Gastrocnemius medialis (tissue), 4 donors: ENCODE data around the gene VDAC1. TPM values are rescaled to one million over a fixed set of nuclear protein-coding genes. Genes with fewer than 3 reads are reported as not detected.

Source experiments
- ATAC-seq, 2 donors: fragments of 150-250 bp; one replicate each; pipeline ENCODE4 v1.9.1; 2016
- DNase-seq, 2 donors: peaks; one replicate each; pipeline ENCODE4 v3.0.0-alpha.2; 2019
- H3K27ac ChIP-seq, 4 donors: fragments of 200-600 bp; sonication (generic); 1 replicate in 1 of 4; 2 replicates in 3 of 4; pipeline ENCODE4 v1.5.1; 2016 to 2018; ENCODE audit warnings: mild to moderate bottlenecking in 2 of 4, moderate library complexity in 1 of 4
- H3K27me3 ChIP-seq, 3 donors: fragments of 200-600 bp; sonication (generic) in 2 of 3; 1 replicate in 1 of 3; 2 replicates in 2 of 3; pipeline versions ENCODE4 v1.5.1 to v1.6.0; 2016 to 2019; ENCODE audit warnings: mild to moderate bottlenecking in 1 of 3, moderate library complexity in 1 of 3
- H3K36me3 ChIP-seq, 2 donors: fragments of 200-600 bp; sonication (generic) in 1 of 2; one replicate each; pipeline ENCODE4 v1.5.1; 2017 to 2018
- H3K4me1 ChIP-seq, 2 donors: fragments of 200-600 bp; sonication (generic) in 1 of 2; one replicate each; pipeline ENCODE4 v1.5.1; 2016 to 2017; ENCODE audit warnings: mild to moderate bottlenecking in 2 of 2
- H3K4me3 ChIP-seq, 4 donors: fragments of 200-600 bp; sonication (generic) in 3 of 4; 1 replicate in 1 of 4; 2 replicates in 3 of 4; pipeline ENCODE4 v1.5.1; 2016 to 2019; ENCODE audit warnings: mild to moderate bottlenecking in 2 of 4
- H3K9me3 ChIP-seq, 3 donors: fragments of 200-600 bp; sonication (generic) in 2 of 3; 1 replicate in 1 of 3; 2 replicates in 2 of 3; pipeline ENCODE4 v1.5.1; 2016 to 2019
- POLR2A ChIP-seq, 2 donors: fragments of 450-650 bp; IDR thresholded peaks; one replicate each; pipeline ENCODE4 v1.6.1; 2017; ENCODE audit warnings: antibody characterized with exemption in 2 of 2, mild to moderate bottlenecking in 2 of 2, moderate library complexity in 2 of 2
- in situ Hi-C, 4 donors: fragments of 200-750 bp; cut with MboI; loops; one replicate each; pipeline versions ENCODE4 v1.15.0 to v1.8.0; 2017; ENCODE audit warnings: low sequenced_read_pairs in 4 of 4
- intact Hi-C: fragments of 100-400 bp; cut with DNase I; formaldehyde crosslinking; loops from one replicate; pipeline ENCODE4 v1.15.1; 2023; ENCODE audit warnings: low total_unique reads
- total RNA-seq, 4 donors: library from RNA; depleted of rRNA; stranded (reverse); fragments of >200 nt; gene quantifications; one replicate each; pipeline versions ENCODE4 v1.1.0 to v1.2.3, GENCODE V29; 2016
- TF ChIP-seq, protein P1 (sequence below), 5 experiments: fragments of 450-650 bp in 3 of 5; fragments of 200-600 bp in 2 of 5; sonication (generic) in 2 of 5; IDR thresholded peaks in 4 of 5; conservative IDR thresholded peaks in 1 of 5; 1 replicate in 4 of 5; 2 replicates in 1 of 5; pipeline ENCODE4 v1.5.1; 2016 to 2019; ENCODE audit warnings: antibody characterized with exemption in 5 of 5, mild to moderate bottlenecking in 3 of 5, moderate library complexity in 3 of 5

Gene VDAC1
- total RNA-seq, 4 donors from 2014 or later: 412 to 611 (median 495) TPM

DNA sequence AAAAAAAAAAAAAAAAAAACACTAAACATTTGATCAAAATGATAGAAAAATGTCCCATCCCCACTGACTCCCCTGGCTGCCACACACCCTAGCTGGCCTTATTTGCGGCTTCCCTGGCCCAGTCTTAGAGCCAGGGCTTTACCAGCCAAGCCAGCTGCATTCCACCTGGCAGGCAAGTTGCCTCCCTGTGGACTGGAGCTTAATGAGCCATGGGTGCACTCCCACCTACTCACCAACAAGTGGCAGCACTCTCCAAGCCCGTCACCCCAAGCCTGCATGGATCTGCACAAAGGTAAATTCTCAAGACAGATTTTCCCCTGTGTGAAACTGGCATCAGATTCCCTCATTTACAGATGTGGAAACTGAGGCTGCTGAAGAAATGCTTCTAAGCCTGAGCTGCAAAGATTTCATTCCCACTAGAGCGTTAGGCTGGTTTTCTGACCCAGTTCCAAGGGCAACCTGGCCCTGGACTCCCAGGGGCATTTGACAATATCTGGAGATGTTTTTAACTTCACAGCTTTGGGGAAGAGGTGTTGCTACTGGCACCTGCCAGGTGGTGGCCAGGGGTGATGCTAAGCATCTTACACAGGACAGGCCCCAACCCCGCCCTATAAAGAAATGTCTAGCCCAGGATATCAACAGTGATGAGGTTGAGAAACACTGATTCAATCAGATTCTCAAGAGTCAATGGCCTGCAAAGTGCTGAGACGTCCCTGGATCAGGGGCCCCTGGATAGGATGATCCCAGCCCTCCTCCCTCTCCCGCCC lies 21.9 kb upstream of the VDAC1 start:
- H3K4me1 ChIP-seq: peaks cover 0 to 3% of the 10 kb centered on the region in 2 donors
- H3K9me3 ChIP-seq: no peaks in the 10 kb centered on the region
- H3K27ac ChIP-seq: no peak overlapping the region
- H3K36me3 ChIP-seq: no peaks in the 10 kb centered on the region
- no peaks in the 10 kb centered on the region for H3K27me3 ChIP-seq
- peak in 1 of 2 donors; percentile 46 for DNase-seq
- in situ Hi-C loops (loop anchor here in 1 of 4 donors (25.0 kb wide), 1 partner anchor 111 kb away; no protein-coding TSS in a partner anchor), intact Hi-C loops (no loop called here)
- H3K4me3 ChIP-seq: no peak overlapping the region
- TF ChIP-seq, protein P1, sequence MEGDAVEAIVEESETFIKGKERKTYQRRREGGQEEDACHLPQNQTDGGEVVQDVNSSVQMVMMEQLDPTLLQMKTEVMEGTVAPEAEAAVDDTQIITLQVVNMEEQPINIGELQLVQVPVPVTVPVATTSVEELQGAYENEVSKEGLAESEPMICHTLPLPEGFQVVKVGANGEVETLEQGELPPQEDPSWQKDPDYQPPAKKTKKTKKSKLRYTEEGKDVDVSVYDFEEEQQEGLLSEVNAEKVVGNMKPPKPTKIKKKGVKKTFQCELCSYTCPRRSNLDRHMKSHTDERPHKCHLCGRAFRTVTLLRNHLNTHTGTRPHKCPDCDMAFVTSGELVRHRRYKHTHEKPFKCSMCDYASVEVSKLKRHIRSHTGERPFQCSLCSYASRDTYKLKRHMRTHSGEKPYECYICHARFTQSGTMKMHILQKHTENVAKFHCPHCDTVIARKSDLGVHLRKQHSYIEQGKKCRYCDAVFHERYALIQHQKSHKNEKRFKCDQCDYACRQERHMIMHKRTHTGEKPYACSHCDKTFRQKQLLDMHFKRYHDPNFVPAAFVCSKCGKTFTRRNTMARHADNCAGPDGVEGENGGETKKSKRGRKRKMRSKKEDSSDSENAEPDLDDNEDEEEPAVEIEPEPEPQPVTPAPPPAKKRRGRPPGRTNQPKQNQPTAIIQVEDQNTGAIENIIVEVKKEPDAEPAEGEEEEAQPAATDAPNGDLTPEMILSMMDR (IDR thresholded peaks at IDR 0.05 in 4 of 5, conservative IDR thresholded peaks at IDR 0.05 in 1 of 5): peak in 2 of 5 experiments; percentile 17 to 18
- no peak for TF ChIP-seq POLR2A (IDR thresholded peaks at IDR 0.05)
- peak; percentile 52 to 82 for ATAC-seq

DNA sequence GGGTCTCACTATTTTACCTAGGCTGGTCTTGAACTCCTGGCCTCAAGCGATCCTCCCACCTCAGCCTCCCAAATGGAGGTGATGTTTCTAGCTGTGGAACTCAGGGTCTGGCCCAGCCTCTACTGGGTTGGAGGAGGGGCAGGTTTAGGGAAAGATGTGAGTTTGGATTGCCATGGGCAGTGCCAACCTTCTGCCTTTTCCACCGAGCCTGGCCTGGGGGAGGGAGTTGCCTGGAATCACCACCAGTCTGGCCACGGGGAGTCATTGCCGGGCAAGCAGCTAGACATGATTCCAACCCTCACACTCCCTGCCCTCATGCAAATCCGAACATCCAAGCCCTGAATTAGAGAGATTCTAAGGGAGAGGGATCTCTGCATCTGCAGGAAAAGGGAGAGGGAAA lies 21.0 kb upstream of the VDAC1 start:
- Histone ChIP-seq H3K27me3 (no peaks in the 10 kb centered on the region), H3K4me3 (no peak overlapping the region), H3K27ac (no peak overlapping the region), H3K9me3 (no peaks in the 10 kb centered on the region), H3K4me1 (peaks cover 0 to 3% of the 10 kb centered on the region in 2 donors), H3K36me3 (no peaks in the 10 kb centered on the region)
- intact Hi-C loops (no loop called here), in situ Hi-C loops (loop anchor here in 1 of 4 donors (25.0 kb wide), 1 partner anchor 112 kb away; no protein-coding TSS in a partner anchor)
- no peak for ATAC-seq
- TF ChIP-seq POLR2A (IDR thresholded peaks at IDR 0.05): no peak
- TF ChIP-seq, protein P1 (IDR thresholded peaks at IDR 0.05 in 4 of 5, conservative IDR thresholded peaks at IDR 0.05 in 1 of 5): no peak
- no peak for DNase-seq

DNA sequence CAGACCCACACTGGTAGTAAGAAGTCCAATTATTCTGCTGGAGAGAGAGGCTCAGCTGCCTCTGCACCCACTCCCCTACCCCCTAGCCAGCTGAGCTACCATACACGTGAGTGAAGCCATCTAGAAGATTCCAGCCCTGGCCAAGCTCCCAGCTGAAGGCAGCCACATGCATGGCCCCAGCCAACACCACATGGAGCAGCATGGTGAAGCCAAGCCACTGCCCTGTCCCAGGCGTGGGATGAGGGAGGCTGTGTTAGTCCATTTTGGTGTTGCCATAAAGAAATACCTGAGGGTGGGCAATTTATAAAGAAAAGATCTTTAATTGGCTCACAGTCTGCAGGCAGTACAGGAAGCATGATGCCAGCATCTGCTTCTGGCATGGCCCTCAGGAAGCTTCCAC lies 20.0 kb upstream of the VDAC1 start:
- no peak for DNase-seq
- H3K4me3 ChIP-seq: no peak overlapping the region
- TF ChIP-seq, protein P1 (IDR thresholded peaks at IDR 0.05 in 4 of 5, conservative IDR thresholded peaks at IDR 0.05 in 1 of 5): no peak
- TF ChIP-seq POLR2A (IDR thresholded peaks at IDR 0.05): no peak

DNA sequence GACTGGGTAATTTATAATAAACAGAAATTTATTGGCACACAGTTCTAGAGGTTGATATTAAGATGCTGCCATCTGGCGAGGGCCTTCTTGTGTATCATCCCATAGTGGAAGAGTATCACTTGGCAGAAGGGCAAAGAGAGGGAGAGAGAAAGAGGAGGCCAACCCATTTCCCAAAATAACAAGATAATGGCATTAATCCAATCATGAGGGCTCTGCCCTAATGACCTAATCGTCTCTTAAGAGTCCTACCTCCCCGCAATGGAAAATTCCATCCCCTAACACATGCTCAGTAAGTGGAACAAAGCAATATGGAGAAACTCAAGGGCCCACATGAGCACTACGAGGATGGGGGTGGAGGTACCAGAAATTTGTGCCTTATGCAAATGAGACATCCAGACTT lies 17.6 kb upstream of the VDAC1 start:
- Histone ChIP-seq H3K4me3 (no peak overlapping the region), H3K27ac (no peak overlapping the region), H3K36me3 (no peaks in the 10 kb centered on the region), H3K27me3 (no peaks in the 10 kb centered on the region), H3K9me3 (no peaks in the 10 kb centered on the region), H3K4me1 (peaks cover 0 to 3% of the 10 kb centered on the region in 2 donors)
- intact Hi-C loops (no loop called here), in situ Hi-C loops (no loop called here)
- TF ChIP-seq, protein P1 (IDR thresholded peaks at IDR 0.05 in 4 of 5, conservative IDR thresholded peaks at IDR 0.05 in 1 of 5): no peak
- TF ChIP-seq POLR2A (IDR thresholded peaks at IDR 0.05): no peak
- ATAC-seq (no peak), DNase-seq (no peak)

More for the DNA sequence above, 20.0 kb upstream of the VDAC1 start:
- Histone ChIP-seq H3K4me1 (peaks cover 0 to 3% of the 10 kb centered on the region in 2 donors), H3K9me3 (no peaks in the 10 kb centered on the region), H3K27ac (no peak overlapping the region), H3K27me3 (no peaks in the 10 kb centered on the region), H3K36me3 (no peaks in the 10 kb centered on the region)
- ATAC-seq: no peak
- in situ Hi-C loops: loop anchor here in 1 of 4 donors (25.0 kb wide), 1 partner anchor 112 kb away; no protein-coding TSS in a partner anchor
- intact Hi-C loops: no loop called here
